Limb (tissue), 2 donors: ENCODE data around the gene CEP85.
"Not testable (repeated sequence)": the region's sequence is repeated elsewhere in the genome, so short reads cannot be mapped to it uniquely, and the experiment has no call there.

Experiments
- DNase-seq, 2 donors: peaks; one replicate each; pipeline ENCODE4 v3.0.0-alpha.2; 2016; ENCODE audit errors: extremely low spot score in 2 of 2

CEP85 gene

GRCh38 chr1:26224606-26225005, 9.4 kb upstream of the CEP85 start:
- no peak for DNase-seq

GRCh38 chr1:26225033-26225831, 8.8 kb upstream of the CEP85 start:
- peak; percentile 9 to 74 for DNase-seq

- DNase-seq: not testable (repeated sequence)
Observed at GRCh38 chr1:26230682-26231081, 3.3 kb upstream of the CEP85 start.

DNA sequence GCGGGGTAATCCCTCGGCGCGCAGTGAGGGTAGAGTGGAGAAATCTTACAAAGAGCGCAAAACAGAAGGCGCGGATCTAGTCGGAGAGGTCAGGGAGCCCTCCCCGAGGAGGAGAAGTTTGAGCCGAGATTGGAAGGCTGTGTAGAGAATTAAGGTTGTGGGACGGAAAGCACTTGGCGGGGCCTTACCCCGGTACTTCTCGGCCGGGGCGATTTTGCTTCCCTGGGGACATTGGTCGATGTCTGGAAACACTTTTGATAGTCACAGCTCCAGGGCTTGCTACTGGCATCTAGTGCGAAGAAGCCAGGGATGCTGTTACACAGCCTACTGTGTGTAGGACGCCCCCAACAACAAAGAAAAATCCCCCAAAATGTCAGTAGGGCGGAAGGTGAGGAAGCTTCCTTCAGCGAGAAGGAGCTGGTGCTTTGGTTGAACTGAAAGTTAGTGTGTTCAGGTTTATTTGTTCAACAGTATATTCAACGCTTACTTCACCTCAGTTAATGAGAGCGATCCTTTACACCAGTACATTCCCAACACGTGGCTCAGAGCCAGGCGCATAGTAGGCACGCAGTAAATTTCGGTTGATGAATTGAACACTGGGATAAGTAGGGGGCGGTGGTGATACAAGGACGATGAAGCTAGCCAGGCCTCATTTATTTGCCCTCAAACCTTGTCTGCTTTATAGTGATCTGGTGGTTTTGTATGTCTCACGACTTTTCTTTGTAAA, 807 bp downstream of the CEP85 start:
- peak in 1 of 2 donors; percentile 43 for DNase-seq

- no peak for DNase-seq
Observed at GRCh38 chr1:26237230-26237966, 3.4 kb downstream of the CEP85 start.

- no peak for DNase-seq
Observed at GRCh38 chr1:26239936-26240335, 5.9 kb downstream of the CEP85 start.

DNA sequence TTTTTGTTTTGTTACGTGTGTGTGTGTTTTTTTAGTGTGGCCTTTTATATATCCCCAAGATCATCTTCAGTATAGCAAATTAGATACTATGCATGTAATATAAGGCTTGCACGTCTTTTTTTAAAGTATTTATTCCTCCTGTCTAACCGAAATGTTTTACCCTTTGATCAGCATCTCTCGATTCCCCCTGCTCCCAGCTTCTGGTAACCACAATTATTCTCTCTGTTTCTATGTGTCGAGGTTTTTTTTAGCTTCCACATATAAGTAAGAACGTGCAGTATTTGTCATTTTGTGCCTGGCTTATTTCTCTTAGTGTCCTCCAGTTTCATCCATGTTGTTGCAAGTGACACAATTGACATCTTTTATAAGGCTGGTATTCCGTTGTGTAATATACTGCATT, 18.7 kb downstream of the CEP85 start:
- DNase-seq: no peak

GRCh38 chr1:26254404-26254803, 20.4 kb downstream of the CEP85 start:
- no peak for DNase-seq

GRCh38 chr1:26257222-26257621, 23.2 kb downstream of the CEP85 start:
- DNase-seq: no peak

- no peak for DNase-seq
Observed at GRCh38 chr1:26259005-26259404, 25.0 kb downstream of the CEP85 start.

GRCh38 chr1:26259578-26259977, 25.6 kb downstream of the CEP85 start:
- DNase-seq: no peak

- DNase-seq: no peak
Observed at GRCh38 chr1:26263212-26263611, 29.2 kb downstream of the CEP85 start.

GRCh38 chr1:26265405-26265804, 31.4 kb downstream of the CEP85 start:
- DNase-seq: no peak

- DNase-seq: no peak
Observed at GRCh38 chr1:26268290-26269197, 34.5 kb downstream of the CEP85 start.

GRCh38 chr1:26269198-26269550, 35.2 kb downstream of the CEP85 start:
- no peak for DNase-seq

DNA sequence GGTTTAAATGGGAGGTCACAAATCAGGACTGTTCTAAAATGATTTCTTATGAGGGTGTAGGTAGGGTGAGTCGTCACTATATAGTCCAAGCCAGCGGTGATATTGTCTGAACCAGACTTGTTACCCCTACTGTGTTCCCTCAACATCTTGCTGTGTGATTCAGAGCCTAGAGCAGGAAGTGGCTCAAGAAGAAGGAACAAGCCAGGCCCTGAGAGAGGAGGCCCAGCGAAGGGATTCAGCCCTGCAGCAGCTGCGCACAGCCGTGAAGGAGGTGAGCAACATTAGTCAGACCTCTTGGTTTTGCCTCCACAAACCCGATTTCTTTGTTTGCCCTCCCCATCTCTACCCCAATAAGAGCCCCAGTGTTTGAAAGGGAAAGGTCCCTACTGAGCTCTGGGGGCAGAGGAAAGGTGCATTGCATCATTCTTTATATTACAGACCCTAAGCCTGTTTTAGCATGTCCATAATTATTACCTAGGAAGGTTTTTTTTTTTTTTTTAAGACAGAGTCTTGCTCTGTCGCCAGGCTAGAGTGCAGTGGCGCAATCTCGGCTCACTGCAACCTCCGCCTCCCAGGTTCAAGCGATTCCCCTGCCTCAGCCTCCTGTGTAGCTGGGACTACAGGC, 40.9 kb downstream of the CEP85 start:
- no peak for DNase-seq

GRCh38 chr1:26275580-26276431, 41.8 kb downstream of the CEP85 start:
- peak; percentile 72 to 80 for DNase-seq

DNA sequence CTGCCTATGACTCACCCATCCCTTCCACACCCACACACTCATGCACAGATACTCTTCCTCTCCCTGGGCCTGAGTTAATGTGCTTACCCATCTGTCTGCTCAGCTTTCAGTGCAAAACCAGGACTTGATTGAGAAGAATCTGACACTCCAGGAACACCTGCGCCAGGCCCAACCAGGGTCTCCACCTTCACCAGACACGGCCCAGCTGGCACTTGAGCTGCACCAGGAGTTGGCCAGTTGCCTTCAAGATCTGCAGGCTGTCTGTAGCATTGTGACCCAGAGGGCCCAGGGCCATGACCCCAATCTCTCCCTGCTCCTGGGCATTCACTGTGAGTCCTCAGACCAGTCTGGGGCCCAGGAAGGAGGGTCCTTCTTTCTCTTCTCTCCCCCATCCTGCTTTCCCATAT, 42.4 kb downstream of the CEP85 start:
- DNase-seq: no peak

DNA sequence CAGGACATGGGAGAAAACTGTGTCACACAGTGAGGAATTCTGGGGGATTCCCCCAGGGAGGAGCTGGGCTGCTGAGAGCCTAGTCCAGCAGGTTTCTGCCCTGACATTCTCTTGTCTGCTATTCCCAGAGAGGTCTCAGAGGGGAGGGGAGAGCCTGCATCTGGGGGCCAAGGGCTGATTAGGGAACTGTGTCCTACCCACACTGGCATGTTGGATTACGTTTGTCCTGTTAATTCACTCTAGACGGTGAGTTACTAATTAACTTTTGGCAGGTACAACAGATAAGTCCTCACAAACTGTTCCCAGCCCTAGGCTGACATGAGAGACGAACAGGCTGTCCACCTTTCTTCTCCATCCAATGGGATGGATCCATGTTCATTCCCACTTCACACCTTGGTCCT, 43.3 kb downstream of the CEP85 start:
- DNase-seq: no peak

- no peak for DNase-seq
Observed at GRCh38 chr1:26277719-26278118, 43.7 kb downstream of the CEP85 start.
